Kasumi-1 (cell line): Measurements from ENCODE around the gene TMEM255B.

Experiments
- DNase-seq, 2 experiments: peaks; one replicate each; lab custom pipeline; 2025; lab: John Stamatoyannopoulos, UW

TMEM255B gene

GRCh38 chr13:113849546-113849945 is 90.5 kb downstream of the TMEM255B start:
- no peak for DNase-seq

GRCh38 chr13:113849981-113850721 is 91.1 kb downstream of the TMEM255B start:
- DNase-seq = no peak

GRCh38 chr13:113850722-113851479 is 91.9 kb downstream of the TMEM255B start:
- no peak for DNase-seq

GRCh38 chr13:113851480-113851803 is 92.4 kb downstream of the TMEM255B start:
- DNase-seq = no peak

- no peak for DNase-seq
Observed at GRCh38 chr13:113851826-113852535, 93.0 kb downstream of the TMEM255B start.

- DNase-seq = no peak
Observed at GRCh38 chr13:113852536-113853517, 93.8 kb downstream of the TMEM255B start.

- no peak for DNase-seq
Observed at GRCh38 chr13:113853518-113854237, 94.7 kb downstream of the TMEM255B start.

GRCh38 chr13:113854238-113855011 is 95.4 kb downstream of the TMEM255B start:
- peak; percentile 36 to 48 for DNase-seq

- no peak for DNase-seq
Observed at GRCh38 chr13:113855012-113855921, 96.2 kb downstream of the TMEM255B start.

- no peak for DNase-seq
Observed at GRCh38 chr13:113855931-113856715, 97.1 kb downstream of the TMEM255B start.

- DNase-seq = no peak
Observed at GRCh38 chr13:113856716-113857065, 97.7 kb downstream of the TMEM255B start.

GRCh38 chr13:113857531-113858195 is 98.6 kb downstream of the TMEM255B start:
- no peak for DNase-seq

- no peak for DNase-seq
Observed at GRCh38 chr13:113859311-113860050, 100.5 kb downstream of the TMEM255B start.

- no peak for DNase-seq
Observed at GRCh38 chr13:113860051-113860664, 101.1 kb downstream of the TMEM255B start.

GRCh38 chr13:113860665-113861432 is 101.8 kb downstream of the TMEM255B start:
- DNase-seq = no peak
